Endothelial cell (in vitro differentiated cells): ENCODE measurements around the gene STAT5B. TPM values are rescaled to one million over a fixed set of nuclear protein-coding genes. Genes with fewer than 3 reads are reported as not detected.

Experiments
- DNase-seq: peaks from one replicate; pipeline ENCODE4 v3.0.0; 2021; ENCODE audit warnings: low spot score
- H3K27ac Mint-ChIP-seq: one replicate; pipeline ENCODE4 v1.8.0; 2021; ENCODE audit warnings: mixed read lengths, inconsistent platforms; ENCODE audit not compliant: unreplicated experiment
- H3K27me3 Mint-ChIP-seq: one replicate; pipeline ENCODE4 v1.8.0; 2021; ENCODE audit warnings: mild to moderate bottlenecking, moderate library complexity, mixed read lengths, inconsistent platforms; ENCODE audit not compliant: unreplicated experiment
- H3K36me3 Mint-ChIP-seq: one replicate; pipeline ENCODE4 v1.8.0; 2021; ENCODE audit warnings: mild to moderate bottlenecking, low read depth, mixed read lengths, inconsistent platforms; ENCODE audit not compliant: unreplicated experiment
- H3K4me1 Mint-ChIP-seq: one replicate; pipeline ENCODE4 v1.8.0; 2021; ENCODE audit warnings: mild to moderate bottlenecking, mixed read lengths, inconsistent platforms; ENCODE audit not compliant: unreplicated experiment
- H3K4me3 Mint-ChIP-seq: one replicate; pipeline ENCODE4 v1.8.0; 2021; ENCODE audit warnings: mild to moderate bottlenecking, mixed read lengths, inconsistent platforms; ENCODE audit not compliant: unreplicated experiment
- H3K9me3 Mint-ChIP-seq: one replicate; pipeline ENCODE4 v1.8.0; 2021; ENCODE audit warnings: mixed read lengths, inconsistent platforms; ENCODE audit not compliant: unreplicated experiment
- CTCF ChIP-seq: fragments of 200-600 bp; sonication (generic); IDR thresholded peaks from one replicate; pipeline ENCODE4 v1.5.0; 2021; ENCODE audit warnings: antibody characterized with exemption; ENCODE audit not compliant: unreplicated experiment
- total RNA-seq: library from RNA; stranded (reverse); fragmentation: NEBNext Ultra II Directional; extraction: Animal tissue kit (Norgen Biotek cat#: 25700); gene quantifications from one replicate; pipeline ENCODE4 v1.2.1, GENCODE V29; 2021; ENCODE audit not compliant: unreplicated experiment

The STAT5B gene
- total RNA-seq, 1 donor from 2014 or later: 40.2 TPM

- Mint-ChIP-seq H3K4me3 (peak overlapping the region; percentile 73), H3K36me3 (peaks cover 17% of the 10 kb centered on the region), H3K27me3 (peaks cover 11% of the 10 kb centered on the region), H3K4me1 (peaks cover 33% of the 10 kb centered on the region), H3K9me3 (no peaks in the 10 kb centered on the region), H3K27ac (peak overlapping the region; percentile 52)
- no peak for DNase-seq
- no peak for TF ChIP-seq CTCF
Measured at GRCh38 chr17:42288803-42289610, 12.8 kb upstream of the STAT5B start.

GRCh38 chr17:42287977-42288802, 12.0 kb upstream of the STAT5B start, which contains the start of gene STAT5A:
TSS of gene STAT5A (plus strand) at chr17:42288498. CDS start at chr17:42289412, 914 bp downstream.
- Mint-ChIP-seq H3K27me3 (peaks cover 9% of the 10 kb centered on the region), H3K27ac (peak within 1 kb of the TSS; percentile 92), H3K9me3 (no peaks in the 10 kb centered on the region), H3K4me3 (peak within 1 kb of the TSS; percentile 93), H3K4me1 (peaks cover 40% of the 10 kb centered on the region), H3K36me3 (peaks cover 13% of the 10 kb centered on the region)
- no peak for TF ChIP-seq CTCF
- DNase-seq: peak; percentile 87

- H3K27me3 Mint-ChIP-seq: peaks cover 9% of the 10 kb centered on the region
- DNase-seq: no peak
- H3K9me3 Mint-ChIP-seq: no peaks in the 10 kb centered on the region
- H3K27ac Mint-ChIP-seq: peak overlapping the region; percentile 92
- H3K4me3 Mint-ChIP-seq: peak overlapping the region; percentile 93
- H3K36me3 Mint-ChIP-seq: peaks cover 13% of the 10 kb centered on the region
- TF ChIP-seq CTCF: no peak
- H3K4me1 Mint-ChIP-seq: peaks cover 45% of the 10 kb centered on the region
Measured at GRCh38 chr17:42287305-42287976, 11.2 kb upstream of the STAT5B start.

GRCh38 chr17:42286411-42287221, 10.4 kb upstream of the STAT5B start:
- Mint-ChIP-seq H3K27me3 (peaks cover 9% of the 10 kb centered on the region), H3K9me3 (no peaks in the 10 kb centered on the region), H3K4me1 (peaks cover 45% of the 10 kb centered on the region), H3K36me3 (peaks cover 9% of the 10 kb centered on the region), H3K4me3 (peak overlapping the region; percentile 40), H3K27ac (peak overlapping the region; percentile 61)
- no peak for DNase-seq
- TF ChIP-seq CTCF: no peak
